Measurements from ENCODE around the gene PGAP1. TPM values are rescaled to one million over a fixed set of nuclear protein-coding genes. Genes with fewer than 3 reads are reported as not detected.

The PGAP1 gene
- total RNA-seq, 1 donor from 2014 or later = 1.9 TPM

- DNase-seq (no peak), ATAC-seq (ENCODE audit: low read depth) (no peak)
- Mint-ChIP-seq H3K27me3 (peaks cover 3% of the 10 kb centered on the region), H3K4me3 (no peak overlapping the region), H3K4me1 (no peaks in the 10 kb centered on the region), H3K27ac (no peak overlapping the region), H3K36me3 (ENCODE audit: low read depth) (no peaks in the 10 kb centered on the region), H3K9me3 (no peaks in the 10 kb centered on the region)
- no peak for TF ChIP-seq CTCF (IDR thresholded peaks at IDR 0.05)
- POLR2A ChIA-PET = no interaction called here
- CTCF ChIA-PET = no interaction called here
- intact Hi-C loops (cut with micrococcal nuclease) = no loop called here
Observed at GRCh38 chr2:196957881-196958525, 31.5 kb upstream of the PGAP1 start.

- peaks cover 3% of the 10 kb centered on the region for H3K27me3 Mint-ChIP-seq
- no peak for TF ChIP-seq CTCF (IDR thresholded peaks at IDR 0.05)
Observed at GRCh38 chr2:196957442-196957841, 30.9 kb upstream of the PGAP1 start.

GRCh38 chr2:196956069-196956468 lies 29.6 kb upstream of the PGAP1 start:
- H3K36me3 Mint-ChIP-seq (ENCODE audit: low read depth) = no peaks in the 10 kb centered on the region
- POLR2A ChIA-PET = no interaction called here
- CTCF ChIA-PET = no interaction called here
- no peak overlapping the region for H3K4me3 Mint-ChIP-seq
- intact Hi-C loops (cut with micrococcal nuclease) = no loop called here
- no peak for TF ChIP-seq CTCF (IDR thresholded peaks at IDR 0.05)
- no peak overlapping the region for H3K27ac Mint-ChIP-seq
- DNase-seq (no peak), ATAC-seq (ENCODE audit: low read depth) (no peak)
- no peaks in the 10 kb centered on the region for H3K4me1 Mint-ChIP-seq
- H3K9me3 Mint-ChIP-seq = no peaks in the 10 kb centered on the region
- peaks cover 8% of the 10 kb centered on the region for H3K27me3 Mint-ChIP-seq

More at GRCh38 chr2:196957442-196957841, 30.9 kb upstream of the PGAP1 start:
- no peak for DNase-seq
- Mint-ChIP-seq H3K4me1 (no peaks in the 10 kb centered on the region), H3K4me3 (no peak overlapping the region), H3K36me3 (ENCODE audit: low read depth) (no peaks in the 10 kb centered on the region), H3K9me3 (no peaks in the 10 kb centered on the region), H3K27ac (no peak overlapping the region)
- CTCF ChIA-PET = no interaction called here
- ATAC-seq (ENCODE audit: low read depth) = no peak
- intact Hi-C loops (cut with micrococcal nuclease) = no loop called here
- POLR2A ChIA-PET = no interaction called here

- Mint-ChIP-seq H3K36me3 (ENCODE audit: low read depth) (no peaks in the 10 kb centered on the region), H3K4me1 (no peaks in the 10 kb centered on the region), H3K4me3 (no peak overlapping the region), H3K9me3 (no peaks in the 10 kb centered on the region), H3K27ac (no peak overlapping the region), H3K27me3 (peaks cover 8% of the 10 kb centered on the region)
- POLR2A ChIA-PET = no interaction called here
- no peak for DNase-seq
- ATAC-seq (ENCODE audit: low read depth) = no peak
- no peak for TF ChIP-seq CTCF (IDR thresholded peaks at IDR 0.05)
- intact Hi-C loops (cut with micrococcal nuclease) = no loop called here
- CTCF ChIA-PET = no interaction called here
Observed at GRCh38 chr2:196955036-196955435, 28.5 kb upstream of the PGAP1 start.

- Mint-ChIP-seq H3K27ac (no peak overlapping the region), H3K4me1 (no peaks in the 10 kb centered on the region), H3K36me3 (ENCODE audit: low read depth) (no peaks in the 10 kb centered on the region), H3K4me3 (no peak overlapping the region), H3K27me3 (peaks cover 10% of the 10 kb centered on the region), H3K9me3 (no peaks in the 10 kb centered on the region)
- POLR2A ChIA-PET = interaction anchor here (0.6 kb wide), 1 partner anchor 19 kb away, joined by 7 read pairs; no protein-coding TSS in a partner anchor
- CTCF ChIA-PET = no interaction called here
- no peak for DNase-seq
- no peak for ATAC-seq (ENCODE audit: low read depth)
- no peak for TF ChIP-seq CTCF (IDR thresholded peaks at IDR 0.05)
- intact Hi-C loops (cut with micrococcal nuclease) = no loop called here
Observed at GRCh38 chr2:196954001-196954400, 27.5 kb upstream of the PGAP1 start.

Data from activated B cell treated with CpG ODN at 0.5 μM for 24 hours (primary cell).